Measurements from ENCODE around the gene EVX1. TPM values are rescaled to one million over a fixed set of nuclear protein-coding genes. Genes with fewer than 3 reads are reported as not detected.

The EVX1 gene
- total and polyA plus RNA-seq, 2 donors from 2014 or later: 0.62 TPM; not detected in 1

DNA sequence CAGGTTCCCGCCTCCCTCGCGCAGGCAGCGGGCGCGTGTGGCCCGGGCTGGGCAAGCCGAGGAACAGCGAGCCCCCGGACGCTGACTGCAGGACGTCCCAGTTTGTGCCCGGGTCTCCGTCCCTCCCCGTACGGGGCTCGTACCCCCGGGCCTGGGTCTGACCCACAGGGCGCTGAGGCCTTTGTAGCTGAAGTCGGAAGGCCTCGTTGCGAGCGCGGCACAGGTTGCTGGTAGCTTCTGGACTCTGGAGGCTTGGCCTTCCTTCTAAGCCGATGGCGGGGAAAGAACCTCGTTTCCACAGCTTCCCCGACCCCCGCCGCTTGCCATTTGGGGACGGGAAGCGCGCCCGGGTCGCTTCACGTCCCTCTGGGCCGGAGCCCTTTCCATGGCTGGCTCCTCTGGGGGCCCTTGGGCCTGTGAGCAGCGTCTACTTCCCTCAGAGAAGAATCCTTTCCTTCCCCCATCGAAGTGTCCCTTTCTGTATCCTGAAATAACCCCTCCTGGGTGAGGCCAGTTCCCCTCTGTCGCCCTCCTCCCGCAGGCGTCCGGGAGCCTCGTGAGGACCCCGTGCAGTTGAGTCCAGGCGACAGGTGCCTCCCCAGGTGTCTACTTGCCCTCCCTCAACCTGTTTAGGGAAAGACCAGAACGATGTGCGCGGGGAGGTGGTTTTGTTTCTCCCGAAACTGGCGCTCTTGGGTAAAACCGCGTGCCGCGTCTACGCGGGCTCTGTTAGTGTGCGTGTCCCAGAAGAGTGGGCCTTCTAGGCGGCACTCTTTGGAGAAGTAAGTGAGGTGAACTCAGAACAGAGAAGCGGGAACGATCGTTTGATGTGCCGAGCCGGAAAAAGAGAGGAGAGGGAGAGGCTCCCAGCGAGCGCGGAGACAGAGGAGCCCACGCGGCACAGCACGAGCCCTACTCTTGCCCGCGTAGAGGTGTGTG lies 9.3 kb downstream of the EVX1 start:
- Histone ChIP-seq H3K4me1 (ENCODE audit: control insufficient read depth in 2 of 3, insufficient read depth in 2 of 3, low read depth in 1 of 3, low read length in 3 of 3) (no peaks in the 10 kb centered on the region), H3K9ac (ENCODE audit: low read length in 3 of 3) (no peak overlapping the region), H3K36me3 (ENCODE audit: control insufficient read depth in 2 of 3, insufficient read depth in 3 of 3, low read length in 3 of 3) (no peaks in the 10 kb centered on the region), H3K9me3 (ENCODE audit: control insufficient read depth in 2 of 3, insufficient read depth in 1 of 3, low read length in 3 of 3) (no peaks in the 10 kb centered on the region), H3K27ac (ENCODE audit: low read depth in 2 of 2, low read length in 2 of 2) (no peak overlapping the region), H3K27me3 (ENCODE audit: control insufficient read depth, insufficient read depth, low read length) (peaks cover 79% of the 10 kb centered on the region), H3K4me3 (ENCODE audit: low read length in 3 of 3) (no peak overlapping the region)
- FAIRE-seq (no peak), DNase-seq (peak in 4 of 5 donors; percentile 63 to 71 (median 67))
- intact Hi-C loops (cut with DNase I): no loop called here
- TF ChIP-seq, protein P1, sequence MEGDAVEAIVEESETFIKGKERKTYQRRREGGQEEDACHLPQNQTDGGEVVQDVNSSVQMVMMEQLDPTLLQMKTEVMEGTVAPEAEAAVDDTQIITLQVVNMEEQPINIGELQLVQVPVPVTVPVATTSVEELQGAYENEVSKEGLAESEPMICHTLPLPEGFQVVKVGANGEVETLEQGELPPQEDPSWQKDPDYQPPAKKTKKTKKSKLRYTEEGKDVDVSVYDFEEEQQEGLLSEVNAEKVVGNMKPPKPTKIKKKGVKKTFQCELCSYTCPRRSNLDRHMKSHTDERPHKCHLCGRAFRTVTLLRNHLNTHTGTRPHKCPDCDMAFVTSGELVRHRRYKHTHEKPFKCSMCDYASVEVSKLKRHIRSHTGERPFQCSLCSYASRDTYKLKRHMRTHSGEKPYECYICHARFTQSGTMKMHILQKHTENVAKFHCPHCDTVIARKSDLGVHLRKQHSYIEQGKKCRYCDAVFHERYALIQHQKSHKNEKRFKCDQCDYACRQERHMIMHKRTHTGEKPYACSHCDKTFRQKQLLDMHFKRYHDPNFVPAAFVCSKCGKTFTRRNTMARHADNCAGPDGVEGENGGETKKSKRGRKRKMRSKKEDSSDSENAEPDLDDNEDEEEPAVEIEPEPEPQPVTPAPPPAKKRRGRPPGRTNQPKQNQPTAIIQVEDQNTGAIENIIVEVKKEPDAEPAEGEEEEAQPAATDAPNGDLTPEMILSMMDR (IDR thresholded peaks at IDR 0.05; ENCODE audit: borderline replicate concordance, extremely low read depth, insufficient read depth): no peak

DNA sequence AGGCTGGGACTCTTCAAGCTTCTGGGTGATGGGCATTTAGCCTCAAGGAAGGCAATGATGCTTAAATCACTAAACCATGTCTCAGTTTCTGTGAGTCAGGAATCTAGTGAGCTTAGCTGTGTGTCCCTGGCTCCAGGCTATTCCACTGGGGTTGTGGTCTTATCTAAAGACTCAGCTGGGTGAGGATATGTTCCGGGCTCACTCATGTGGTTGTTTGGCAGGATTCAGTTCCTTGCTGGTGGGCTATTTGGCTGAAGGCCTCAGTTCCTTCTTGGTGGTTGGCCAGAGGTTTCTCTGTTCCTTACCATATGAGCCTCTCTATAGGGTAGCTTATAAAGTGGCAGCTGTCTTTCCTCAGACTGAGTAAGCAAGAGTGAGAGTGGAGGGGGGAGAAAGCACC lies 12.0 kb downstream of the EVX1 start:
- intact Hi-C loops (cut with DNase I): no loop called here
- TF ChIP-seq, protein P1 (IDR thresholded peaks at IDR 0.05; ENCODE audit: borderline replicate concordance, extremely low read depth, insufficient read depth): no peak
- Histone ChIP-seq H3K36me3 (ENCODE audit: control insufficient read depth in 2 of 3, insufficient read depth in 3 of 3, low read length in 3 of 3) (no peaks in the 10 kb centered on the region), H3K27me3 (ENCODE audit: control insufficient read depth, insufficient read depth, low read length) (peaks cover 52% of the 10 kb centered on the region), H3K9ac (ENCODE audit: low read length in 3 of 3) (no peak overlapping the region), H3K9me3 (ENCODE audit: control insufficient read depth in 2 of 3, insufficient read depth in 1 of 3, low read length in 3 of 3) (no peaks in the 10 kb centered on the region), H3K4me3 (ENCODE audit: low read length in 3 of 3) (no peak overlapping the region), H3K27ac (ENCODE audit: low read depth in 2 of 2, low read length in 2 of 2) (no peak overlapping the region), H3K4me1 (ENCODE audit: control insufficient read depth in 2 of 3, insufficient read depth in 2 of 3, low read depth in 1 of 3, low read length in 3 of 3) (no peaks in the 10 kb centered on the region)
- FAIRE-seq: no peak
- no peak for DNase-seq

DNA sequence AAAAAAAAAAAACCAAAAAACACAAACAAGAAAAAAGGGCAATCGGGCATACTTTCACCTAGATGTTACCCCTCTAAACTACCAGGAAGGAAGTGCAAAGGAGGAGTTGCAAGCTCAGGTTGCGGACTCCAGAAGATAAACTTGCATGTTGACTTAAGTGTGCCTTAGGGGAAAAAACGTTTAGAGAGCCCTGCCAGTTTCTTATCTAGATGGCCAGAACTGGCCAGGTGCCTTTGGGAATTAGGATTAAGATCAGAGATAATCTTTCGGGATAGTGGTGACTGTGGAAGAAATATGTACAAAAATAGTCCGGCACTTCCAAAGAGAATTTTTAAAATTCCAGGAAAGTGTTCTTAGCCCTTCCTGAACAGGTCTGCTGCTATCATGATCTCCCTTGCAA lies 17.6 kb downstream of the EVX1 start:
- TF ChIP-seq, protein P1 (IDR thresholded peaks at IDR 0.05; ENCODE audit: borderline replicate concordance, extremely low read depth, insufficient read depth): no peak
- Histone ChIP-seq H3K9me3 (ENCODE audit: control insufficient read depth in 2 of 3, insufficient read depth in 1 of 3, low read length in 3 of 3) (no peaks in the 10 kb centered on the region), H3K36me3 (ENCODE audit: control insufficient read depth in 2 of 3, insufficient read depth in 3 of 3, low read length in 3 of 3) (no peaks in the 10 kb centered on the region), H3K9ac (ENCODE audit: low read length in 3 of 3) (no peak overlapping the region), H3K27ac (ENCODE audit: low read depth in 2 of 2, low read length in 2 of 2) (no peak overlapping the region), H3K4me1 (ENCODE audit: control insufficient read depth in 2 of 3, insufficient read depth in 2 of 3, low read depth in 1 of 3, low read length in 3 of 3) (no peaks in the 10 kb centered on the region), H3K4me3 (ENCODE audit: low read length in 3 of 3) (no peak overlapping the region), H3K27me3 (ENCODE audit: control insufficient read depth, insufficient read depth, low read length) (peaks cover 1% of the 10 kb centered on the region)
- intact Hi-C loops (cut with DNase I): no loop called here
- FAIRE-seq: no peak
- DNase-seq: no peak
